Loucy (cell line): ENCODE results near the gene SLC25A4.

Experiments used
- H2AFZ ChIP-seq: fragments of 200-600 bp; sonication (generic); 2 replicates; pipeline ENCODE4 v1.6.0; 2016; ENCODE audit warnings: antibody characterized with exemption, mild to moderate bottlenecking, low read length, moderate library complexity
- H3F3A ChIP-seq: fragments of 200-600 bp; 2 replicates; pipeline ENCODE4 v1.6.0; 2016; ENCODE audit warnings: antibody characterized with exemption, low read depth, mild to moderate bottlenecking
- H3K27me3 ChIP-seq: fragments of 200-600 bp; sonication (generic); 2 replicates; pipeline ENCODE4 v1.6.1; 2014; ENCODE audit warnings: low read length, mild to moderate bottlenecking; ENCODE audit not compliant: insufficient read depth, poor library complexity, severe bottlenecking
- H3K36me3 ChIP-seq: fragments of 200-600 bp; sonication (generic); 2 replicates; pipeline ENCODE4 v1.6.1; 2016; ENCODE audit warnings: low read length; ENCODE audit not compliant: insufficient read depth
- H3K4me1 ChIP-seq: fragments of 200-600 bp; sonication (generic); 2 replicates; pipeline ENCODE4 v1.5.1; 2014; ENCODE audit warnings: low read length, mild to moderate bottlenecking; ENCODE audit not compliant: insufficient read depth, poor library complexity, severe bottlenecking
- H3K4me2 ChIP-seq: fragments of 200-600 bp; sonication (generic); 2 replicates; pipeline ENCODE4 v1.6.0; 2014; ENCODE audit warnings: antibody characterized with exemption, low read length, low read depth, mild to moderate bottlenecking; ENCODE audit not compliant: poor library complexity, severe bottlenecking
- H3K4me3 ChIP-seq: fragments of 200-600 bp; sonication (generic); 2 replicates; pipeline ENCODE4 v1.5.1; 2014; ENCODE audit warnings: low read length, mild to moderate bottlenecking, mixed read lengths; ENCODE audit not compliant: poor library complexity, severe bottlenecking
- H3K79me2 ChIP-seq: fragments of 200-600 bp; sonication (generic); 2 replicates; pipeline ENCODE4 v1.6.1; 2014; ENCODE audit warnings: low read length; ENCODE audit not compliant: insufficient read depth
- H3K9ac ChIP-seq: fragments of 200-600 bp; sonication (generic); 2 replicates; pipeline ENCODE4 v1.6.0; 2014; ENCODE audit warnings: mild to moderate bottlenecking, low read depth, low read length, moderate library complexity; ENCODE audit not compliant: poor library complexity, severe bottlenecking
- H3K9me2 ChIP-seq: fragments of 200-600 bp; sonication (generic); replicated peaks from 2 replicates; pipeline ENCODE4 v1.6.1; 2016; ENCODE audit warnings: low read depth, low read length, mixed read lengths
- H3K9me3 ChIP-seq: fragments of 200-600 bp; sonication (generic); 2 replicates; pipeline ENCODE4 v1.6.1; 2014; ENCODE audit warnings: mild to moderate bottlenecking, antibody characterized with exemption, low read length, low read depth; ENCODE audit not compliant: insufficient read depth
- H4K20me1 ChIP-seq: fragments of 200-600 bp; sonication (generic); 2 replicates; pipeline ENCODE4 v1.6.0; 2014; ENCODE audit warnings: antibody characterized with exemption, low read length, mild to moderate bottlenecking; ENCODE audit not compliant: insufficient read depth, poor library complexity, severe bottlenecking
- CTCF ChIP-seq: fragments of 200-600 bp; sonication (generic); conservative IDR thresholded peaks from 2 replicates; pipeline ENCODE4 v1.5.1; 2014; ENCODE audit warnings: mild to moderate bottlenecking, antibody characterized with exemption, low read length
- EZH2phosphoT487 ChIP-seq: fragments of 200-600 bp; IDR thresholded peaks from 2 replicates; pipeline ENCODE4 v1.6.1; 2018; ENCODE audit warnings: antibody characterized with exemption, mild to moderate bottlenecking, moderate library complexity, borderline replicate concordance

SLC25A4 gene

GRCh38 chr4:185142912-185143600 is at the start of gene SLC25A4:
TSS of gene SLC25A4 (plus strand) at chr4:185143266. CDS start at chr4:185143373, 107 bp downstream.
- no peaks in the 10 kb centered on the region for H3F3A ChIP-seq
- no peaks in the 10 kb centered on the region for H3K36me3 ChIP-seq
- no peaks in the 10 kb centered on the region for H3K9me3 ChIP-seq
- no peaks in the 10 kb centered on the region for H3K9me2 ChIP-seq
- H3K4me3 ChIP-seq: no peak within 1 kb of the TSS
- H3K4me2 ChIP-seq: no peak within 1 kb of the TSS
- H3K79me2 ChIP-seq: no peaks in the 10 kb centered on the region
- TF ChIP-seq CTCF (no peak), EZH2phosphoT487 (no peak)
- H3K27me3 ChIP-seq: no peaks in the 10 kb centered on the region
- H3K9ac ChIP-seq: no peak within 1 kb of the TSS
- H2AFZ ChIP-seq: no peak within 1 kb of the TSS
- H3K4me1 ChIP-seq: no peaks in the 10 kb centered on the region
- no peaks in the 10 kb centered on the region for H4K20me1 ChIP-seq

- Histone ChIP-seq H3K9me3 (no peaks in the 10 kb centered on the region), H3K4me2 (no peak overlapping the region), H3K27me3 (no peaks in the 10 kb centered on the region), H3F3A (no peaks in the 10 kb centered on the region), H2AFZ (no peak overlapping the region), H3K36me3 (no peaks in the 10 kb centered on the region), H3K79me2 (no peaks in the 10 kb centered on the region), H4K20me1 (no peaks in the 10 kb centered on the region), H3K4me3 (no peak overlapping the region), H3K9me2 (no peaks in the 10 kb centered on the region), H3K4me1 (no peaks in the 10 kb centered on the region), H3K9ac (no peak overlapping the region)
- TF ChIP-seq CTCF (no peak), EZH2phosphoT487 (no peak)
Measured at GRCh38 chr4:185093603-185094002, 49.5 kb upstream of the SLC25A4 start.

GRCh38 chr4:185096032-185096653 is 46.9 kb upstream of the SLC25A4 start:
- no peak overlapping the region for H3K9ac ChIP-seq
- H3K4me3 ChIP-seq: no peak overlapping the region
- no peaks in the 10 kb centered on the region for H3F3A ChIP-seq
- no peaks in the 10 kb centered on the region for H3K4me1 ChIP-seq
- H4K20me1 ChIP-seq: no peaks in the 10 kb centered on the region
- H3K4me2 ChIP-seq: no peak overlapping the region
- peak; percentile 75 for TF ChIP-seq CTCF
- no peak for TF ChIP-seq EZH2phosphoT487
- no peaks in the 10 kb centered on the region for H3K79me2 ChIP-seq
- no peaks in the 10 kb centered on the region for H3K9me3 ChIP-seq
- H2AFZ ChIP-seq: no peak overlapping the region
- H3K36me3 ChIP-seq: no peaks in the 10 kb centered on the region
- no peaks in the 10 kb centered on the region for H3K9me2 ChIP-seq
- H3K27me3 ChIP-seq: no peaks in the 10 kb centered on the region
